SK-N-SH treated with all-trans-retinoic acid at 6 μM for 48 hours (cell line): ENCODE measurements around the gene LEPROT.

ENCODE experiments used
- ATAC-seq: fragments of 200-7000 bp; cut with Tn5 transposase; 3 replicates; pipeline ENCODE4 v1.9.1; 2020; ENCODE audit warnings: mild to moderate bottlenecking, moderate library complexity
- ARNTL ChIP-seq: fragments of 450-650 bp; formaldehyde crosslinking; IDR thresholded peaks from 2 replicates; pipeline ENCODE4 v1.5.0; 2020; ENCODE audit warnings: low read depth, mild to moderate bottlenecking, moderate library complexity, borderline replicate concordance
- BACH2 ChIP-seq: fragments of 250-450 bp; sonication (Bioruptor Pico); IDR thresholded peaks from 2 replicates; pipeline ENCODE4 v1.9.0; 2021; ENCODE audit warnings: mild to moderate bottlenecking, borderline replicate concordance
- GLIS3 ChIP-seq: fragments of 250-450 bp; sonication (Bioruptor Pico); IDR thresholded peaks from 2 replicates; pipeline ENCODE4 v1.5.0; 2020; ENCODE audit warnings: mild to moderate bottlenecking, moderate library complexity
- ISL1 ChIP-seq: fragments of 250-450 bp; sonication (Bioruptor Pico); IDR thresholded peaks from 2 replicates; pipeline ENCODE4 v2.1.2; 2022; ENCODE audit warnings: mild to moderate bottlenecking, moderate library complexity
- OSR1 ChIP-seq: fragments of 250-450 bp; sonication (Bioruptor Pico); IDR thresholded peaks from 2 replicates; pipeline ENCODE4 v1.8.0; 2022; ENCODE audit warnings: moderate library complexity, mild to moderate bottlenecking, inconsistent platforms
- PPARA ChIP-seq: fragments of 250-450 bp; sonication (Bioruptor Pico); IDR thresholded peaks from 2 replicates; pipeline ENCODE4 v1.5.0; 2020; ENCODE audit warnings: mild to moderate bottlenecking, borderline replicate concordance
- RARB ChIP-seq: fragments of 250-450 bp; sonication (Bioruptor Pico); IDR thresholded peaks from 2 replicates; pipeline ENCODE4 v1.8.0; 2021; ENCODE audit warnings: mild to moderate bottlenecking, moderate library complexity
- SNAI2 ChIP-seq: fragments of 250-450 bp; sonication (Bioruptor Pico); IDR thresholded peaks from 2 replicates; pipeline ENCODE4 v1.5.0; 2020; ENCODE audit warnings: mild to moderate bottlenecking, moderate library complexity
- TCF4 ChIP-seq: fragments of 250-450 bp; sonication (Bioruptor Pico); IDR thresholded peaks from 2 replicates; pipeline ENCODE4 v1.8.0; 2021; ENCODE audit warnings: mild to moderate bottlenecking, moderate library complexity, borderline replicate concordance
- TOX ChIP-seq: fragments of 250-450 bp; sonication (Bioruptor Pico); IDR thresholded peaks from 2 replicates; pipeline ENCODE4 v1.8.0; 2021; ENCODE audit warnings: mild to moderate bottlenecking, moderate library complexity, borderline replicate concordance
- ZFP3 ChIP-seq: fragments of 250-450 bp; sonication (Bioruptor Pico); IDR thresholded peaks from 2 replicates; pipeline ENCODE4 v1.5.0; 2020; ENCODE audit warnings: mild to moderate bottlenecking, moderate library complexity
- ZFP30 ChIP-seq: fragments of 450-650 bp; formaldehyde crosslinking; IDR thresholded peaks from 2 replicates; pipeline ENCODE4 v1.5.0; 2022; ENCODE audit warnings: mild to moderate bottlenecking, moderate library complexity
- ZNF565 ChIP-seq: fragments of 450-650 bp; formaldehyde crosslinking; conservative IDR thresholded peaks from 2 replicates; pipeline ENCODE4 v1.5.0; 2020; ENCODE audit warnings: low read depth, mild to moderate bottlenecking, moderate library complexity
- ZNF70 ChIP-seq: fragments of 450-650 bp; formaldehyde crosslinking; IDR thresholded peaks from 2 replicates; pipeline ENCODE4 v1.5.0; 2020; ENCODE audit warnings: mild to moderate bottlenecking, moderate library complexity
- ZNF8 ChIP-seq: fragments of 450-650 bp; formaldehyde crosslinking; IDR thresholded peaks from 2 replicates; pipeline ENCODE4 v1.5.0; 2020; ENCODE audit warnings: mild to moderate bottlenecking, moderate library complexity
- TF ChIP-seq, protein P1 (sequence below): fragments of 250-450 bp; sonication (Bioruptor Pico); IDR thresholded peaks from 2 replicates; pipeline ENCODE4 v1.5.0; 2020; ENCODE audit warnings: mild to moderate bottlenecking, moderate library complexity
- TF ChIP-seq, protein P2 (sequence below): fragments of 250-450 bp; sonication (Bioruptor Pico); IDR thresholded peaks from 2 replicates; pipeline ENCODE4 v1.5.1; 2021; ENCODE audit warnings: mild to moderate bottlenecking, moderate library complexity
- TF ChIP-seq, protein P3 (sequence below): fragments of 250-450 bp; sonication (Bioruptor Pico); IDR thresholded peaks from 2 replicates; pipeline ENCODE4 v1.8.0; 2020; ENCODE audit warnings: mild to moderate bottlenecking, moderate library complexity, borderline replicate concordance
- TF ChIP-seq, protein P4 (sequence below): fragments of 250-450 bp; sonication (Bioruptor Pico); IDR thresholded peaks from 2 replicates; pipeline ENCODE4 v1.5.1; 2020; ENCODE audit warnings: low read depth, mild to moderate bottlenecking, moderate library complexity

Gene LEPROT

DNA sequence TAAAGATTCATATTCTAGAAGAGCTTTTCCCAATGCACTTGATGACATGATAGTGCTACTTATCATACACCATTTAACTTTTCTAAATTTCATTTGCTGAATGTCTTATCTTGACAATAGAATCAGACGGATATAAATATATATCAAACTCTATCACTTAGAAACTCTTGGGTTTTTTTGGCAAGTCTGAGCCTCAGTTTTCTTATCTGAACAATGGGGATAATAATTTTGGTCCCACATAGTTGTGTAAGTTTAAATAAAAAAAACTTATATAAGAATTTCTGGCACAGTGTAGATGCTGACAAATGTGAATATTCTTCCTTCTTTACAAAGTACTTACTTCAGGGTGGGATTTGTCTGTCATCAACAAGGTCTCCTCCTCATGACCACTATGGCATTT is 21.5 kb upstream of the LEPROT start:
- ATAC-seq, result no peak
- TF ChIP-seq, protein P1, sequence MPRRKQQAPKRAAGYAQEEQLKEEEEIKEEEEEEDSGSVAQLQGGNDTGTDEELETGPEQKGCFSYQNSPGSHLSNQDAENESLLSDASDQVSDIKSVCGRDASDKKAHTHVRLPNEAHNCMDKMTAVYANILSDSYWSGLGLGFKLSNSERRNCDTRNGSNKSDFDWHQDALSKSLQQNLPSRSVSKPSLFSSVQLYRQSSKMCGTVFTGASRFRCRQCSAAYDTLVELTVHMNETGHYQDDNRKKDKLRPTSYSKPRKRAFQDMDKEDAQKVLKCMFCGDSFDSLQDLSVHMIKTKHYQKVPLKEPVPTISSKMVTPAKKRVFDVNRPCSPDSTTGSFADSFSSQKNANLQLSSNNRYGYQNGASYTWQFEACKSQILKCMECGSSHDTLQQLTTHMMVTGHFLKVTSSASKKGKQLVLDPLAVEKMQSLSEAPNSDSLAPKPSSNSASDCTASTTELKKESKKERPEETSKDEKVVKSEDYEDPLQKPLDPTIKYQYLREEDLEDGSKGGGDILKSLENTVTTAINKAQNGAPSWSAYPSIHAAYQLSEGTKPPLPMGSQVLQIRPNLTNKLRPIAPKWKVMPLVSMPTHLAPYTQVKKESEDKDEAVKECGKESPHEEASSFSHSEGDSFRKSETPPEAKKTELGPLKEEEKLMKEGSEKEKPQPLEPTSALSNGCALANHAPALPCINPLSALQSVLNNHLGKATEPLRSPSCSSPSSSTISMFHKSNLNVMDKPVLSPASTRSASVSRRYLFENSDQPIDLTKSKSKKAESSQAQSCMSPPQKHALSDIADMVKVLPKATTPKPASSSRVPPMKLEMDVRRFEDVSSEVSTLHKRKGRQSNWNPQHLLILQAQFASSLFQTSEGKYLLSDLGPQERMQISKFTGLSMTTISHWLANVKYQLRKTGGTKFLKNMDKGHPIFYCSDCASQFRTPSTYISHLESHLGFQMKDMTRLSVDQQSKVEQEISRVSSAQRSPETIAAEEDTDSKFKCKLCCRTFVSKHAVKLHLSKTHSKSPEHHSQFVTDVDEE (CRISPR knock-in tag), result no peak
- TF ChIP-seq, protein P2, sequence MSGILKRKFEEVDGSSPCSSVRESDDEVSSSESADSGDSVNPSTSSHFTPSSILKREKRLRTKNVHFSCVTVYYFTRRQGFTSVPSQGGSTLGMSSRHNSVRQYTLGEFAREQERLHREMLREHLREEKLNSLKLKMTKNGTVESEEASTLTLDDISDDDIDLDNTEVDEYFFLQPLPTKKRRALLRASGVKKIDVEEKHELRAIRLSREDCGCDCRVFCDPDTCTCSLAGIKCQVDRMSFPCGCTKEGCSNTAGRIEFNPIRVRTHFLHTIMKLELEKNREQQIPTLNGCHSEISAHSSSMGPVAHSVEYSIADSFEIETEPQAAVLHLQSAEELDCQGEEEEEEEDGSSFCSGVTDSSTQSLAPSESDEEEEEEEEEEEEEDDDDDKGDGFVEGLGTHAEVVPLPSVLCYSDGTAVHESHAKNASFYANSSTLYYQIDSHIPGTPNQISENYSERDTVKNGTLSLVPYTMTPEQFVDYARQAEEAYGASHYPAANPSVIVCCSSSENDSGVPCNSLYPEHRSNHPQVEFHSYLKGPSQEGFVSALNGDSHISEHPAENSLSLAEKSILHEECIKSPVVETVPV (CRISPR knock-in tag), result no peak
- TF ChIP-seq GLIS3 (CRISPR knock-in tag) (no peak), ISL1 (no peak), ZFP30 (CRISPR knock-in tag) (no peak), RARB (CRISPR knock-in tag) (no peak), SNAI2 (CRISPR knock-in tag) (no peak), ZNF8 (CRISPR knock-in tag) (no peak), BACH2 (CRISPR knock-in tag) (no peak), ARNTL (CRISPR knock-in tag) (no peak), ZNF565 (CRISPR knock-in tag) (no peak), PPARA (CRISPR knock-in tag) (no peak), ZFP3 (CRISPR knock-in tag) (no peak), TOX (CRISPR knock-in tag) (no peak)
- TF ChIP-seq, protein P3, sequence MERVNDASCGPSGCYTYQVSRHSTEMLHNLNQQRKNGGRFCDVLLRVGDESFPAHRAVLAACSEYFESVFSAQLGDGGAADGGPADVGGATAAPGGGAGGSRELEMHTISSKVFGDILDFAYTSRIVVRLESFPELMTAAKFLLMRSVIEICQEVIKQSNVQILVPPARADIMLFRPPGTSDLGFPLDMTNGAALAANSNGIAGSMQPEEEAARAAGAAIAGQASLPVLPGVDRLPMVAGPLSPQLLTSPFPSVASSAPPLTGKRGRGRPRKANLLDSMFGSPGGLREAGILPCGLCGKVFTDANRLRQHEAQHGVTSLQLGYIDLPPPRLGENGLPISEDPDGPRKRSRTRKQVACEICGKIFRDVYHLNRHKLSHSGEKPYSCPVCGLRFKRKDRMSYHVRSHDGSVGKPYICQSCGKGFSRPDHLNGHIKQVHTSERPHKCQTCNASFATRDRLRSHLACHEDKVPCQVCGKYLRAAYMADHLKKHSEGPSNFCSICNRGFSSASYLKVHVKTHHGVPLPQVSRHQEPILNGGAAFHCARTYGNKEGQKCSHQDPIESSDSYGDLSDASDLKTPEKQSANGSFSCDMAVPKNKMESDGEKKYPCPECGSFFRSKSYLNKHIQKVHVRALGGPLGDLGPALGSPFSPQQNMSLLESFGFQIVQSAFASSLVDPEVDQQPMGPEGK (CRISPR knock-in tag), result no peak

DNA sequence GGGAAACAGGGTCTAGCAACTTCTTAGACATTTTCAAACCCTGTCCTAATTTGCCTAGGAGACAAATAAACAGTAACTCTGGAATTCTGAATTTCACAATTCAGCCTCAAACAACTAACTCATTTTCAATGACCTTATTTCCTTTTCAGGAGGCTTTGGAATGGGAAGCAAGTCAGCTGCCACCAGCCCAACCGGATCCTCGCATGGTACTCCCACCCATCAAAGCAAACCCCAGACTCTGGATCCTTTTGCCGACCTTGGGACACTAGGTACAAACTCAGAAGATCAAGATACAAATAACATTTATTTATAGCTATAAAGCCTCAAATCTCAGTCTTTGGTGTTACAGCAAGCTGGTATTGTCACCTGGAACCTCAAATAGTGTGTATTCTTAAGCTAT is 18.9 kb upstream of the LEPROT start:
- TF ChIP-seq, protein P4, sequence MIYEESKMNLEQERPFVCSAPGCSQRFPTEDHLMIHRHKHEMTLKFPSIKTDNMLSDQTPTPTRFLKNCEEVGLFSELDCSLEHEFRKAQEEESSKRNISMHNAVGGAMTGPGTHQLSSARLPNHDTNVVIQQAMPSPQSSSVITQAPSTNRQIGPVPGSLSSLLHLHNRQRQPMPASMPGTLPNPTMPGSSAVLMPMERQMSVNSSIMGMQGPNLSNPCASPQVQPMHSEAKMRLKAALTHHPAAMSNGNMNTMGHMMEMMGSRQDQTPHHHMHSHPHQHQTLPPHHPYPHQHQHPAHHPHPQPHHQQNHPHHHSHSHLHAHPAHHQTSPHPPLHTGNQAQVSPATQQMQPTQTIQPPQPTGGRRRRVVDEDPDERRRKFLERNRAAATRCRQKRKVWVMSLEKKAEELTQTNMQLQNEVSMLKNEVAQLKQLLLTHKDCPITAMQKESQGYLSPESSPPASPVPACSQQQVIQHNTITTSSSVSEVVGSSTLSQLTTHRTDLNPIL (CRISPR knock-in tag), result no peak
- TF ChIP-seq ARNTL (CRISPR knock-in tag) (no peak), ZNF565 (CRISPR knock-in tag) (no peak), TCF4 (CRISPR knock-in tag) (no peak), ZFP30 (CRISPR knock-in tag) (no peak), TOX (CRISPR knock-in tag) (no peak), OSR1 (no peak), ZNF70 (no peak)
- TF ChIP-seq, protein P2 (CRISPR knock-in tag), result no peak
- TF ChIP-seq, protein P1 (CRISPR knock-in tag), result no peak
- ATAC-seq, result no peak
